IMR-90 (cell line): ENCODE data around the gene ADAMTS12. TPM values are rescaled to one million over a fixed set of nuclear protein-coding genes. Genes with fewer than 3 reads are reported as not detected.

Source experiments
- ATAC-seq: fragments of 200-7000 bp; cut with Tn5 transposase; 2 replicates; pipeline ENCODE4 v1.9.1; 2020; ENCODE audit warnings: low read depth, mild to moderate bottlenecking, moderate library complexity
- BruUV-seq: library from RNA; stranded (reverse); fragments of 400-500 nt; replicated peaks from 2 replicates; lab custom pipeline; 2021; lab: Mats Ljungman, UMichigan
- CTCF ChIA-PET: fragments of 300-600 bp; formaldehyde crosslinking; extraction: SDS; loops from one replicate; lab custom pipeline; 2021; ENCODE audit warnings: antibody characterized with exemption; lab: Yijun Ruan, JAX
- POLR2A ChIA-PET: fragments of 300-600 bp; sonication (Branson Sonifier 250); formaldehyde crosslinking; loops from one replicate; lab custom pipeline; 2022; ENCODE audit warnings: antibody characterized with exemption; ENCODE audit not compliant: unreplicated experiment; lab: Charles Lee
- DNase-seq: peaks from one replicate; pipeline ENCODE4 v3.0.0; 2013
- H2AFZ ChIP-seq: replicated peaks from 2 replicates; pipeline ENCODE3; 2013; ENCODE audit warnings: low read length, mild to moderate bottlenecking; ENCODE audit not compliant: poor library complexity
- H2AK5ac ChIP-seq: 2 replicates; pipeline ENCODE4 v1.6.1; 2013; ENCODE audit warnings: low read depth, low read length, inconsistent platforms
- H2AK9ac ChIP-seq: replicated peaks from 2 replicates; pipeline ENCODE3; 2013; ENCODE audit warnings: mild to moderate bottlenecking, low read depth, low read length, moderate library complexity; ENCODE audit not compliant: poor library complexity
- H2BK120ac ChIP-seq: 2 replicates; pipeline ENCODE4 v1.6.1; 2013; ENCODE audit warnings: low read depth, low read length, inconsistent platforms
- H2BK15ac ChIP-seq: 3 replicates; pipeline ENCODE4 v1.6.1; 2013; ENCODE audit warnings: low read depth, low read length, inconsistent platforms
- H2BK20ac ChIP-seq: 2 replicates; pipeline ENCODE4 v1.6.1; 2013; ENCODE audit warnings: low read depth, mild to moderate bottlenecking, inconsistent platforms, low read length, moderate library complexity
- H2BK5ac ChIP-seq: 2 replicates; pipeline ENCODE4 v1.6.1; 2013; ENCODE audit warnings: mild to moderate bottlenecking, low read depth, low read length, inconsistent platforms; ENCODE audit not compliant: poor library complexity, severe bottlenecking
- H3K14ac ChIP-seq: replicated peaks from 2 replicates; pipeline ENCODE4 v1.6.1; 2013; ENCODE audit warnings: low read depth, low read length, inconsistent platforms
- H3K18ac ChIP-seq: 2 replicates; pipeline ENCODE4 v1.6.1; 2013; ENCODE audit warnings: low read depth, low read length, control low read depth
- H3K23ac ChIP-seq: 2 replicates; pipeline ENCODE4 v1.6.1; 2013; ENCODE audit warnings: low read depth, low read length, inconsistent platforms
- H3K27ac ChIP-seq: 2 replicates; pipeline ENCODE4 v1.5.1; 2013; ENCODE audit warnings: mild to moderate bottlenecking, control low read depth, low read length; ENCODE audit not compliant: insufficient read depth
- H3K27me3 ChIP-seq: 2 replicates; pipeline ENCODE4 v1.6.1; 2013; ENCODE audit warnings: low read length; ENCODE audit not compliant: control insufficient read depth, insufficient read depth
- H3K36me3 ChIP-seq: 2 replicates; pipeline ENCODE4 v1.6.1; 2013; ENCODE audit warnings: low read length, mixed read lengths; ENCODE audit not compliant: control insufficient read depth, insufficient read depth
- H3K4ac ChIP-seq: 2 replicates; pipeline ENCODE4 v1.6.1; 2013; ENCODE audit warnings: low read depth, low read length, inconsistent platforms
- H3K4me1 ChIP-seq: 2 replicates; pipeline ENCODE4 v1.6.1; 2013; ENCODE audit warnings: low read length, mixed read lengths; ENCODE audit not compliant: control insufficient read depth, insufficient read depth
- H3K4me2 ChIP-seq: 2 replicates; pipeline ENCODE4 v1.6.1; 2013; ENCODE audit warnings: low read depth, mild to moderate bottlenecking, control low read depth, low read length, moderate library complexity
- H3K4me3 ChIP-seq: 2 replicates; pipeline ENCODE4 v1.5.1; 2013; ENCODE audit warnings: low read depth, mild to moderate bottlenecking, control low read depth, low read length, moderate library complexity; ENCODE audit not compliant: insufficient read depth
- H3K56ac ChIP-seq: 2 replicates; pipeline ENCODE4 v1.6.1; 2013; ENCODE audit warnings: low read length, inconsistent platforms; ENCODE audit not compliant: insufficient read depth; ENCODE audit errors: extremely low read depth
- H3K79me1 ChIP-seq, 2 experiments: 2 replicates each; pipeline ENCODE4 v1.6.1; 2013; ENCODE audit warnings: low read length in 2 of 2, inconsistent platforms in 1 of 2, low read depth in 1 of 2
- H3K9ac ChIP-seq: 2 replicates; pipeline ENCODE4 v1.6.1; 2013; ENCODE audit warnings: low read depth, low read length, control low read depth
- H3K9me1 ChIP-seq: 2 replicates; pipeline ENCODE4 v1.6.1; 2013; ENCODE audit warnings: low read length, inconsistent platforms; ENCODE audit not compliant: insufficient read depth
- H3K9me3 ChIP-seq: 2 replicates; pipeline ENCODE4 v1.6.1; 2013; ENCODE audit warnings: low read length; ENCODE audit not compliant: control insufficient read depth, insufficient read depth
- H4K20me1 ChIP-seq: 2 replicates; pipeline ENCODE4 v1.6.1; 2013; ENCODE audit warnings: low read length, inconsistent platforms; ENCODE audit not compliant: insufficient read depth
- H4K5ac ChIP-seq: 2 replicates; pipeline ENCODE4 v1.6.1; 2013; ENCODE audit warnings: mild to moderate bottlenecking, low read depth, low read length, control low read depth
- H4K8ac ChIP-seq, 2 experiments: 2 replicates each; pipeline ENCODE4 v1.6.1; 2013; ENCODE audit warnings: low read depth in 2 of 2, low read length in 2 of 2, control low read depth in 1 of 2, inconsistent platforms in 1 of 2
- H4K91ac ChIP-seq: 2 replicates; pipeline ENCODE4 v1.6.1; 2013; ENCODE audit warnings: low read depth, low read length, inconsistent platforms; ENCODE audit not compliant: insufficient read depth
- BHLHE40 ChIP-seq: fragments of 150-350 bp; IDR thresholded peaks from 2 replicates; pipeline ENCODE4 v1.6.1; 2016; ENCODE audit warnings: mild to moderate bottlenecking, low read depth, low read length
- CEBPB ChIP-seq: IDR thresholded peaks from 2 replicates; pipeline ENCODE4 v1.6.1; 2012; ENCODE audit warnings: low read depth, low read length, improper control_type of control experiment
- CHD1 ChIP-seq: IDR thresholded peaks from 2 replicates; pipeline ENCODE4 v1.6.1; 2012; ENCODE audit warnings: low read depth, low read length, improper control_type of control experiment
- FOS ChIP-seq: fragments of 150-350 bp; IDR thresholded peaks from 2 replicates; pipeline ENCODE4 v1.6.1; 2016; ENCODE audit warnings: low read depth, low read length
- MAFK ChIP-seq: IDR thresholded peaks from 2 replicates; pipeline ENCODE4 v1.6.1; 2012; ENCODE audit warnings: low read depth, low read length, improper control_type of control experiment
- MAZ ChIP-seq: IDR thresholded peaks from 2 replicates; pipeline ENCODE4 v1.6.1; 2012; ENCODE audit warnings: low read depth, mild to moderate bottlenecking, low read length, improper control_type of control experiment, moderate library complexity, borderline replicate concordance
- MXI1 ChIP-seq: IDR thresholded peaks from 2 replicates; pipeline ENCODE4 v1.6.1; 2012; ENCODE audit warnings: low read depth, mild to moderate bottlenecking, low read length, moderate library complexity, borderline replicate concordance
- NFE2L2 ChIP-seq: fragments of 150-350 bp; IDR thresholded peaks from 2 replicates; pipeline ENCODE4 v1.6.1; 2016; ENCODE audit warnings: low read depth, mild to moderate bottlenecking, low read length
- RAD21 ChIP-seq: IDR thresholded peaks from 2 replicates; pipeline ENCODE4 v1.6.1; 2012; ENCODE audit warnings: low read length, improper control_type of control experiment
- RFX5 ChIP-seq: IDR thresholded peaks from 2 replicates; pipeline ENCODE4 v1.8.0; 2012; ENCODE audit warnings: low read depth, mild to moderate bottlenecking, low read length, moderate library complexity
- WGBS, 2 experiments: methylation state at CpG; one replicate each; pipeline versions ENCODE4 v1.1.5 to v1.1.7; 2013; ENCODE audit warnings: missing lambda C conversion rate in 2 of 2; ENCODE audit not compliant: insufficient read length in 1 of 2; ENCODE audit errors: extremely low coverage in 2 of 2; 5-methylcytosine and 5-hydroxymethylcytosine counted together
- dilution Hi-C: fragments of 300-500 bp; cut with HindIII; formaldehyde crosslinking; loops from one replicate; pipeline ENCODE4 v1.14.3; 2018; ENCODE audit warnings: low sequenced_read_pairs; ENCODE audit not compliant: unreplicated experiment
- in situ Hi-C: fragments of 300-500 bp; cut with MboI; formaldehyde crosslinking; loops from 3 replicates; pipeline ENCODE4 v1.14.3; 2019; ENCODE audit warnings: low sequenced_read_pairs, inconsistent platforms, mixed read lengths
- intact Hi-C: fragments of 100-400 bp; cut with micrococcal nuclease; formaldehyde crosslinking; loops from 2 replicates; pipeline ENCODE4 v1.10.0; 2022
- polyA plus RNA-seq, 3 experiments: library from polyadenylated mRNA; depleted of rRNA; stranded (reverse); fragments of >200 nt; gene quantifications; 2 replicates each; pipeline ENCODE4 v1.2.3, GENCODE V29; 2012; ENCODE audit warnings: low replicate concordance in 1 of 3
- total RNA-seq: library from RNA; depleted of rRNA; stranded (reverse); fragments of >200 nt; gene quantifications from 2 replicates; pipeline ENCODE4 v1.2.3, GENCODE V29; 2012
- TF ChIP-seq, protein P1 (sequence below): conservative IDR thresholded peaks from 2 replicates; pipeline ENCODE4 v1.5.1; 2012; ENCODE audit warnings: mild to moderate bottlenecking, low read depth, low read length, improper control_type of control experiment
- TF ChIP-seq, protein P2 (sequence below): fragments of 150-350 bp; IDR thresholded peaks from 2 replicates; pipeline ENCODE4 v1.6.1; 2016; ENCODE audit warnings: low read depth, mild to moderate bottlenecking, low read length, moderate library complexity, borderline replicate concordance
- TF ChIP-seq, protein P3 (sequence below): fragments of 150-350 bp; IDR thresholded peaks from 2 replicates; pipeline ENCODE4 v1.6.1; 2017; ENCODE audit warnings: mild to moderate bottlenecking, antibody characterized with exemption, low read length, low read depth

ADAMTS12 gene
- total and polyA plus RNA-seq, 2 of the 4 experiments (the other 2 are of a cell fraction), result 27.3 to 51.3 TPM

DNA sequence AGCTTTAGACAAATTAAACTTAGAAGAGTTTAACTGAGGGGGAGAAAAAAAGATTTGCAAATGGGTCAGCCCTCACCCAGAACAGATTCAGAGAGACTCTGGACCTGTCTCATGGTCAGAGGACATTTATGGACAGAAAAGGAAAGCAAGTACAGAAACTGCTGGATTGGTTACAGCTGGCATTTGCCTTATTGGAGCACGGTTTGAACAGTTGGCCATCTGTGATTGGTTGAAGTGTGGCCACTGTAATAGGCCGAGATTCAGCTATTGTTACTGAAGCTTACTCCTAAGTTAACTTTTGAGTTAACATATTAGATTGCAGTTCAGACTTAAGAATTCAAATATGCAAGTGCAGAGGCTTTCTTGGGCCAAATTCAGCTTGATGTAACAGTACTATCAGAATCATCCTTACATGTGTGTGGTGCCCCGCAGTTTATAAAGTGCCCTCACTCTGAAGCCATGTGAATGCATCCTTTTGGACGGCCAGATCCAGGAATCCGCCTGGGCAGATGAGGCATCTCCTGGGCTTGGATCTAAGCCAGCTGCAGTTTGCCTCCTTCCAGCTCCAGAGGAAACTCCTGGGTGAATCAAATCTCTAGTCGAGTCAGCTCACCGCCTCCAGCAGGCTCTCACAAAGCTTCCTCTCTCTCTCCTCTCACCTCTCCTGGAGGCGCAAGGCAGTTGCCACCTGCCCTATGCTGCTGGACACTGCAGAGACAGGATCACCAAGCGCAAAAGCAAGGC is 165.2 kb downstream of the ADAMTS12 start (continued):
- TF ChIP-seq MXI1, result no peak

DNA sequence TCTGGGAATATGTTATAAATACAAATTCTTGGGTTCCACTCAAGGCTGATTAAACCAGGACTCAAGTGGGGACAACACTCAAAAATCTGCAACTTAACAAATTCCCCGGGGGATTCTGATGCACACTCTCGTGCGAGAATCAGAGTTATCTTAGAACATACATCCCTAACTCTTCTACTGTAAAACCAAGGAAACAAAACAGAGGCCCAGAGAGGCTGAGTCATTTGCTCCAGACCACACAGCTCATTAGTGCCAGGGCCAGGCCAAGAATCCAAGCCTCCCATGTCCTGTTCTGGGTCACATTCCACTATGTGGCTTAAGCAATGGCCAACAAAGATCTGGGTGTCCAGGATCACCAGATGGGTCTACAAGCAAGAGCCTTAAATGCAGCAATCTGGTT is 166.0 kb downstream of the ADAMTS12 start:
- no peak overlapping the region; a peak in 1 of 4 replicates for H4K8ac ChIP-seq
- dilution Hi-C loops, result no loop called here
- no peak overlapping the region for H3K18ac ChIP-seq
- peaks cover 11% of the 10 kb centered on the region; the same call in 1 of the 2 replicates for H3K9me1 ChIP-seq
- POLR2A ChIA-PET, result no interaction called here
- H3K9me3 ChIP-seq, result no peaks in the 10 kb centered on the region
- H3K14ac ChIP-seq, result 0 out of 2 replicates have a peak overlapping the region, but pooled peaks have one; percentile 11
- H2AK5ac ChIP-seq, result peak overlapping the region; percentile 23; the same call in 1 of the 2 replicates
- BruUV-seq, result no TSS peak
- intact Hi-C loops, result no loop called here
- no peak overlapping the region for H3K4me3 ChIP-seq
- peaks cover 0 to 7% of the 10 kb centered on the region in 2 experiments; a peak in 1 of 4 replicates for H3K79me1 ChIP-seq
- H3K4me2 ChIP-seq, result no peak overlapping the region
- no peak overlapping the region for H2BK120ac ChIP-seq
- peak; percentile 35 for DNase-seq
- no peak overlapping the region for H3K9ac ChIP-seq
- no peak for ATAC-seq
- no peak overlapping the region for H3K27ac ChIP-seq
- no CpG with 5 or more reads among the region's 3 CpGs for WGBS, 2 experiments
- H3K23ac ChIP-seq, result no peak overlapping the region
- CTCF ChIA-PET, result interaction anchor here (0.6 to 1.4 kb wide), 2 partner anchors 9 to 46 kb away, joined by 3 read pairs; no protein-coding TSS in a partner anchor
- peaks cover 12% of the 10 kb centered on the region for H3K4me1 ChIP-seq
- no peak overlapping the region for H3K56ac ChIP-seq
- H2BK5ac ChIP-seq, result no peak overlapping the region
- no peak overlapping the region for H4K5ac ChIP-seq
- in situ Hi-C loops, result no loop called here
- no peaks in the 10 kb centered on the region for H4K20me1 ChIP-seq
- H3K36me3 ChIP-seq, result 0 out of 2 replicates have a peak, but pooled peaks cover 2% of the 10 kb centered on the region
- peak overlapping the region; percentile 11 for H2AK9ac ChIP-seq
- H3K27me3 ChIP-seq, result no peaks in the 10 kb centered on the region
- no peak overlapping the region for H2BK15ac ChIP-seq
- H3K4ac ChIP-seq, result peak overlapping the region; percentile 22; the same call in 1 of the 2 replicates
- no peak overlapping the region for H2BK20ac ChIP-seq
- H4K91ac ChIP-seq, result no peak overlapping the region
- H2AFZ ChIP-seq, result no peak overlapping the region
- TF ChIP-seq, protein P1, sequence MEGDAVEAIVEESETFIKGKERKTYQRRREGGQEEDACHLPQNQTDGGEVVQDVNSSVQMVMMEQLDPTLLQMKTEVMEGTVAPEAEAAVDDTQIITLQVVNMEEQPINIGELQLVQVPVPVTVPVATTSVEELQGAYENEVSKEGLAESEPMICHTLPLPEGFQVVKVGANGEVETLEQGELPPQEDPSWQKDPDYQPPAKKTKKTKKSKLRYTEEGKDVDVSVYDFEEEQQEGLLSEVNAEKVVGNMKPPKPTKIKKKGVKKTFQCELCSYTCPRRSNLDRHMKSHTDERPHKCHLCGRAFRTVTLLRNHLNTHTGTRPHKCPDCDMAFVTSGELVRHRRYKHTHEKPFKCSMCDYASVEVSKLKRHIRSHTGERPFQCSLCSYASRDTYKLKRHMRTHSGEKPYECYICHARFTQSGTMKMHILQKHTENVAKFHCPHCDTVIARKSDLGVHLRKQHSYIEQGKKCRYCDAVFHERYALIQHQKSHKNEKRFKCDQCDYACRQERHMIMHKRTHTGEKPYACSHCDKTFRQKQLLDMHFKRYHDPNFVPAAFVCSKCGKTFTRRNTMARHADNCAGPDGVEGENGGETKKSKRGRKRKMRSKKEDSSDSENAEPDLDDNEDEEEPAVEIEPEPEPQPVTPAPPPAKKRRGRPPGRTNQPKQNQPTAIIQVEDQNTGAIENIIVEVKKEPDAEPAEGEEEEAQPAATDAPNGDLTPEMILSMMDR, result no peak
- no peak for TF ChIP-seq MAZ
- TF ChIP-seq CEBPB, result no peak
- no peak for TF ChIP-seq FOS
- no peak for TF ChIP-seq NFE2L2
- no peak for TF ChIP-seq RFX5
- no peak for TF ChIP-seq RAD21
- TF ChIP-seq, protein P2, sequence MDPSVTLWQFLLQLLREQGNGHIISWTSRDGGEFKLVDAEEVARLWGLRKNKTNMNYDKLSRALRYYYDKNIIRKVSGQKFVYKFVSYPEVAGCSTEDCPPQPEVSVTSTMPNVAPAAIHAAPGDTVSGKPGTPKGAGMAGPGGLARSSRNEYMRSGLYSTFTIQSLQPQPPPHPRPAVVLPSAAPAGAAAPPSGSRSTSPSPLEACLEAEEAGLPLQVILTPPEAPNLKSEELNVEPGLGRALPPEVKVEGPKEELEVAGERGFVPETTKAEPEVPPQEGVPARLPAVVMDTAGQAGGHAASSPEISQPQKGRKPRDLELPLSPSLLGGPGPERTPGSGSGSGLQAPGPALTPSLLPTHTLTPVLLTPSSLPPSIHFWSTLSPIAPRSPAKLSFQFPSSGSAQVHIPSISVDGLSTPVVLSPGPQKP, result no peak
- TF ChIP-seq CHD1, result no peak
- TF ChIP-seq MAFK, result no peak
- TF ChIP-seq, protein P3, sequence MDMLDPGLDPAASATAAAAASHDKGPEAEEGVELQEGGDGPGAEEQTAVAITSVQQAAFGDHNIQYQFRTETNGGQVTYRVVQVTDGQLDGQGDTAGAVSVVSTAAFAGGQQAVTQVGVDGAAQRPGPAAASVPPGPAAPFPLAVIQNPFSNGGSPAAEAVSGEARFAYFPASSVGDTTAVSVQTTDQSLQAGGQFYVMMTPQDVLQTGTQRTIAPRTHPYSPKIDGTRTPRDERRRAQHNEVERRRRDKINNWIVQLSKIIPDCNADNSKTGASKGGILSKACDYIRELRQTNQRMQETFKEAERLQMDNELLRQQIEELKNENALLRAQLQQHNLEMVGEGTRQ, result no peak
- TF ChIP-seq BHLHE40, result no peak
